ENCODE results near the gene ATG4A. TPM values are rescaled to one million over a fixed set of nuclear protein-coding genes. Genes with fewer than 3 reads are reported as not detected.

ATG4A gene
- total RNA-seq, 1 experiment from 2014 or later = 6.4 TPM

DNA sequence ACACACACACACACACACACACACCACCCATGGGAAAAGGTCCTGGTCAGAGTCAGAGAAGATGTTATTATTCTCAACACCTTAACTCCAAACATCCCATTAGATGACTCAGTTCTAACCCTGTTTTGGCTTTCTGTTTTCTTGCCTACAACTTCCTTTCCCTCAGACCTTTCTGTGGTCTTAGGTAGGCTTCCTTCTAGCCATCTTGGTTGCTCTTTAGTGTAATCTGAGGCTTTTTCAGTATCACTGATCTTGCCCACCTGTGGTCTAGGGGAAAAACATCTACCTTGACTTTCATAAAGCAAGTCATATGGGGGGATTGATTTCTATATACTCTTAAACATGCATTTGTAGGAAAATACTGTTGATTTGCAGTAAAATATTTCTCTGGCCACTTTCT, 56.9 kb downstream of the ATG4A start:
- Histone ChIP-seq H4K91ac (ENCODE audit: insufficient read length, low read depth, low read length) (no peak overlapping the region), H2BK12ac (ENCODE audit: insufficient read length, low read depth, low read length) (no peak overlapping the region), H4K5ac (ENCODE audit: insufficient read length, low read depth, low read length) (no peak overlapping the region), H3K4me2 (ENCODE audit: insufficient read depth, insufficient read length, low read length) (no peak overlapping the region), H4K8ac (replicated peaks; ENCODE audit: insufficient read length, low read depth, low read length) (no peak overlapping the region), H2BK5ac (ENCODE audit: insufficient read length, low read length) (no peak overlapping the region), H4K20me1 (ENCODE audit: control insufficient read depth, insufficient read depth, insufficient read length) (no peaks in the 10 kb centered on the region), H3K56ac (ENCODE audit: insufficient read length, low read depth, low read length) (no peak overlapping the region), H3K79me2 (ENCODE audit: insufficient read depth, low read length) (no peaks in the 10 kb centered on the region), H3K9ac (ENCODE audit: extremely low read depth, insufficient read length, low read length) (no peak overlapping the region), H2AFZ (ENCODE audit: low read length) (no peak overlapping the region), H3K18ac (ENCODE audit: insufficient read length, low read depth, low read length) (no peak overlapping the region), H2BK120ac (ENCODE audit: low read depth, low read length, poor library complexity, severe bottlenecking) (no peak overlapping the region), H3K4ac (ENCODE audit: low read depth, low read length) (no peak overlapping the region), H3K23me2 (ENCODE audit: insufficient read length, low read depth, low read length, poor library complexity, severe bottlenecking) (no peaks in the 10 kb centered on the region), H3K9me3 (ENCODE audit: control insufficient read depth, low read depth, low read length) (no peaks in the 10 kb centered on the region), H3K14ac (ENCODE audit: insufficient read depth, low read length) (no peak overlapping the region), H2AK5ac (ENCODE audit: insufficient read length, low read length) (no peak overlapping the region), H3K27me3 (ENCODE audit: insufficient read depth, low read length) (no peaks in the 10 kb centered on the region), H3K4me1 (ENCODE audit: insufficient read depth, low read length) (no peaks in the 10 kb centered on the region), H2BK20ac (ENCODE audit: low read depth, low read length, poor library complexity, severe bottlenecking) (no peak overlapping the region), H2BK15ac (ENCODE audit: low read depth, low read length) (no peak overlapping the region), H3K79me1 (ENCODE audit: insufficient read depth, low read depth, low read length, poor library complexity, severe bottlenecking) (no peaks in the 10 kb centered on the region), H3T11ph (ENCODE audit: low read length) (no peak overlapping the region), H3K23ac (ENCODE audit: insufficient read length, low read depth, low read length) (no peak overlapping the region), H3K27ac (ENCODE audit: insufficient read length, low read depth, low read length) (no peak overlapping the region)
- Mint-ChIP-seq H3K27me3 (ENCODE audit: low read depth) (no peaks in the 10 kb centered on the region), H3K4me3 (no peak overlapping the region), H3K4me1 (no peaks in the 10 kb centered on the region; a peak in 1 of 4 replicates), H3K27ac (no peak overlapping the region), H3K9me3 (no peaks in the 10 kb centered on the region; a peak in 1 of 5 replicates), H3K36me3 (ENCODE audit: insufficient read depth in 1 of 3, low read depth in 3 of 3) (no peaks in the 10 kb centered on the region; a peak in 1 of 7 replicates)
- TF ChIP-seq, protein P1, sequence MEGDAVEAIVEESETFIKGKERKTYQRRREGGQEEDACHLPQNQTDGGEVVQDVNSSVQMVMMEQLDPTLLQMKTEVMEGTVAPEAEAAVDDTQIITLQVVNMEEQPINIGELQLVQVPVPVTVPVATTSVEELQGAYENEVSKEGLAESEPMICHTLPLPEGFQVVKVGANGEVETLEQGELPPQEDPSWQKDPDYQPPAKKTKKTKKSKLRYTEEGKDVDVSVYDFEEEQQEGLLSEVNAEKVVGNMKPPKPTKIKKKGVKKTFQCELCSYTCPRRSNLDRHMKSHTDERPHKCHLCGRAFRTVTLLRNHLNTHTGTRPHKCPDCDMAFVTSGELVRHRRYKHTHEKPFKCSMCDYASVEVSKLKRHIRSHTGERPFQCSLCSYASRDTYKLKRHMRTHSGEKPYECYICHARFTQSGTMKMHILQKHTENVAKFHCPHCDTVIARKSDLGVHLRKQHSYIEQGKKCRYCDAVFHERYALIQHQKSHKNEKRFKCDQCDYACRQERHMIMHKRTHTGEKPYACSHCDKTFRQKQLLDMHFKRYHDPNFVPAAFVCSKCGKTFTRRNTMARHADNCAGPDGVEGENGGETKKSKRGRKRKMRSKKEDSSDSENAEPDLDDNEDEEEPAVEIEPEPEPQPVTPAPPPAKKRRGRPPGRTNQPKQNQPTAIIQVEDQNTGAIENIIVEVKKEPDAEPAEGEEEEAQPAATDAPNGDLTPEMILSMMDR (conservative IDR thresholded peaks at IDR 0.05) = no peak
- DNase-seq = no peak

All from H9 (cell line).